Measurements from ENCODE around the gene SCN4B. TPM values are rescaled to one million over a fixed set of nuclear protein-coding genes. Genes with fewer than 3 reads are reported as not detected.
A peak's percentile ranks its signal among the peaks of the same experiment; 100 is the strongest.

The SCN4B gene
- total RNA-seq, 1 experiment from 2014 or later: 1.6 TPM

GRCh38 chr11:118111019-118111743 lies 41.4 kb downstream of the SCN4B start:
- no peak overlapping the region for H2BK15ac ChIP-seq (ENCODE audit: low read depth, low read length)
- Mint-ChIP-seq H3K4me1 (peaks cover 9 to 20% of the 10 kb centered on the region in 2 experiments), H3K27me3 (ENCODE audit: low read depth) (peaks cover 7% of the 10 kb centered on the region), H3K4me3 (no peak overlapping the region), H3K9me3 (no peaks in the 10 kb centered on the region), H3K27ac (peak overlapping the region in 1 of 3 experiments; percentile 71; a peak in 1 of 7 replicates), H3K36me3 (ENCODE audit: insufficient read depth in 1 of 3, low read depth in 3 of 3) (no peaks in the 10 kb centered on the region; a peak in 1 of 7 replicates)
- TF ChIP-seq CTCF (conservative IDR thresholded peaks at IDR 0.05): no peak
- H3K14ac ChIP-seq (ENCODE audit: insufficient read depth, low read length): no peak overlapping the region
- H3K9me3 ChIP-seq (ENCODE audit: control insufficient read depth, low read depth, low read length): no peaks in the 10 kb centered on the region
- no peak overlapping the region for H3K56ac ChIP-seq (ENCODE audit: insufficient read length, low read depth, low read length)
- no peaks in the 10 kb centered on the region for H3K79me2 ChIP-seq (ENCODE audit: insufficient read depth, low read length)
- no peaks in the 10 kb centered on the region for H3K79me1 ChIP-seq (ENCODE audit: insufficient read depth, low read depth, low read length, poor library complexity, severe bottlenecking)
- H3K4me1 ChIP-seq (ENCODE audit: insufficient read depth, low read length): 0 out of 2 replicates have a peak, but pooled peaks cover 3% of the 10 kb centered on the region
- no peak overlapping the region for H4K91ac ChIP-seq (ENCODE audit: insufficient read length, low read depth, low read length)
- WGBS (ENCODE audit: extremely low coverage, insufficient read length, low lambda C conversion rate): no CpG with 5 or more reads among the region's 8 CpGs
- DNase-seq: no peak
- H2AFZ ChIP-seq (ENCODE audit: low read length): no peak overlapping the region
- H3K27me3 ChIP-seq (ENCODE audit: insufficient read depth, low read length): no peaks in the 10 kb centered on the region
- no peaks in the 10 kb centered on the region for H4K20me1 ChIP-seq (ENCODE audit: control insufficient read depth, insufficient read depth, insufficient read length)
- no peak overlapping the region for H2BK20ac ChIP-seq (ENCODE audit: low read depth, low read length, poor library complexity, severe bottlenecking)
- H3K4ac ChIP-seq (ENCODE audit: low read depth, low read length): no peak overlapping the region
- no peak overlapping the region for H2AK5ac ChIP-seq (ENCODE audit: insufficient read length, low read length)
- no peak overlapping the region for H2BK5ac ChIP-seq (ENCODE audit: insufficient read length, low read length)
- H2BK120ac ChIP-seq (ENCODE audit: low read depth, low read length, poor library complexity, severe bottlenecking): no peak overlapping the region
- no peak overlapping the region for H4K8ac ChIP-seq (replicated peaks; ENCODE audit: insufficient read length, low read depth, low read length)
- H2BK12ac ChIP-seq (ENCODE audit: insufficient read length, low read depth, low read length): no peak overlapping the region
- H3K9ac ChIP-seq (ENCODE audit: extremely low read depth, insufficient read length, low read length): no peak overlapping the region
- no peak overlapping the region for H3T11ph ChIP-seq (ENCODE audit: low read length)
- H3K4me2 ChIP-seq (ENCODE audit: insufficient read depth, insufficient read length, low read length): no peak overlapping the region
- H4K5ac ChIP-seq (ENCODE audit: insufficient read length, low read depth, low read length): no peak overlapping the region
- H3K27ac ChIP-seq (ENCODE audit: insufficient read length, low read depth, low read length): no peak overlapping the region
- no peak overlapping the region for H3K18ac ChIP-seq (ENCODE audit: insufficient read length, low read depth, low read length)
- H3K23me2 ChIP-seq (ENCODE audit: insufficient read length, low read depth, low read length, poor library complexity, severe bottlenecking): no peaks in the 10 kb centered on the region
- no peak overlapping the region for H3K23ac ChIP-seq (ENCODE audit: insufficient read length, low read depth, low read length)
